Vagina (tissue), 2 donors: ENCODE results near the gene SYTL3. TPM values are rescaled to one million over a fixed set of nuclear protein-coding genes. Genes with fewer than 3 reads are reported as not detected.
"Not testable (repeated sequence)": the region's sequence is repeated elsewhere in the genome, so short reads cannot be mapped to it uniquely, and the experiment has no call there.

ENCODE experiments used
- DNase-seq, 2 donors: peaks; one replicate each; pipeline ENCODE4 v3.0.0-alpha.2; 2017; ENCODE audit errors: extremely low spot score in 2 of 2
- H3K27ac ChIP-seq: fragments of 200-600 bp; sonication (generic); one replicate; pipeline ENCODE4 v1.5.1; 2019
- H3K27me3 ChIP-seq: fragments of 200-600 bp; sonication (generic); one replicate; pipeline ENCODE4 v1.5.1; 2019
- H3K36me3 ChIP-seq, 2 donors: fragments of 200-600 bp; sonication (generic); one replicate each; pipeline ENCODE4 v1.5.1; 2017 to 2019
- H3K4me1 ChIP-seq: fragments of 200-600 bp; sonication (generic); one replicate; pipeline ENCODE4 v1.5.1; 2019
- H3K4me3 ChIP-seq, 2 donors: fragments of 200-600 bp; sonication (generic); 1 replicate in 1 of 2; 2 replicates in 1 of 2; pipeline ENCODE4 v1.5.1; 2016 to 2019
- H3K9me3 ChIP-seq: fragments of 200-600 bp; sonication (generic); one replicate; pipeline ENCODE4 v1.5.1; 2019
- CTCF ChIP-seq, 3 experiments: fragments of 450-650 bp in 2 of 3; fragments of 200-600 bp in 1 of 3; sonication (generic) in 1 of 3; IDR thresholded peaks; one replicate each; pipeline ENCODE4 v1.5.1; 2017 to 2019; ENCODE audit warnings: antibody characterized with exemption in 3 of 3, mild to moderate bottlenecking in 2 of 3, moderate library complexity in 2 of 3
- POLR2A ChIP-seq, 2 donors: fragments of 450-650 bp; IDR thresholded peaks; one replicate each; pipeline ENCODE4 v1.6.1; 2017; ENCODE audit warnings: antibody characterized with exemption in 2 of 2, mild to moderate bottlenecking in 2 of 2, moderate library complexity in 2 of 2
- POLR2AphosphoS5 ChIP-seq, 2 donors: sonication (generic); formaldehyde crosslinking; IDR thresholded peaks; one replicate each; pipeline ENCODE4 v1.9.0; 2017; ENCODE audit warnings: antibody characterized with exemption in 2 of 2, mild to moderate bottlenecking in 2 of 2, low read depth in 1 of 2; ENCODE audit not compliant: insufficient read depth in 1 of 2
- intact Hi-C: fragments of 100-400 bp; cut with DNase I; formaldehyde crosslinking; loops from one replicate; pipeline ENCODE4 v1.15.1; 2023
- total RNA-seq: library from RNA; depleted of rRNA; stranded (reverse); fragments of >200 nt; gene quantifications from one replicate; pipeline ENCODE4 v1.2.3, GENCODE V29; 2016

Gene SYTL3
- 10.8 TPM for total RNA-seq

GRCh38 chr6:158649289-158650143, at the start of gene SYTL3:
SYTL3 (plus strand) TSS chr6:158650054; CDS start chr6:158663269, 13,215 bp downstream.
- no peak for TF ChIP-seq POLR2A (IDR thresholded peaks at IDR 0.05)
- TF ChIP-seq POLR2AphosphoS5 (IDR thresholded peaks at IDR 0.05; ENCODE audit: insufficient read depth in 1 of 2, low read depth in 1 of 2), result peak in 1 of 2 donors; percentile 48
- TF ChIP-seq CTCF (IDR thresholded peaks at IDR 0.05), result no peak
- intact Hi-C loops, result no loop called here
- Histone ChIP-seq H3K36me3 (no peaks in the 10 kb centered on the region), H3K4me3 (peak within 1 kb of the TSS in 1 of 2 donors; percentile 15), H3K9me3 (no peaks in the 10 kb centered on the region), H3K27ac (peak within 1 kb of the TSS; percentile 42), H3K27me3 (no peaks in the 10 kb centered on the region), H3K4me1 (peaks cover 15% of the 10 kb centered on the region)
- no peak for DNase-seq

- H3K9me3 ChIP-seq, result no peaks in the 10 kb centered on the region
- no peaks in the 10 kb centered on the region for H3K27me3 ChIP-seq
- H3K4me3 ChIP-seq, result no peak overlapping the region
- intact Hi-C loops, result no loop called here
- no peak for TF ChIP-seq POLR2A (IDR thresholded peaks at IDR 0.05)
- no peak for TF ChIP-seq POLR2AphosphoS5 (IDR thresholded peaks at IDR 0.05; ENCODE audit: insufficient read depth in 1 of 2, low read depth in 1 of 2)
- TF ChIP-seq CTCF (IDR thresholded peaks at IDR 0.05), result no peak
- H3K27ac ChIP-seq, result no peak overlapping the region
- H3K36me3 ChIP-seq, result peaks cover 0 to 29% of the 10 kb centered on the region in 2 donors
- no peak for DNase-seq
- no peaks in the 10 kb centered on the region for H3K4me1 ChIP-seq
Observed at GRCh38 chr6:158603261-158604047, 46.4 kb upstream of the SYTL3 start.

GRCh38 chr6:158604048-158604406, 45.8 kb upstream of the SYTL3 start:
- Histone ChIP-seq H3K4me3 (no peak overlapping the region), H3K36me3 (peaks cover 0 to 34% of the 10 kb centered on the region in 2 donors), H3K27me3 (no peaks in the 10 kb centered on the region), H3K27ac (no peak overlapping the region), H3K9me3 (no peaks in the 10 kb centered on the region), H3K4me1 (no peaks in the 10 kb centered on the region)
- TF ChIP-seq POLR2A (IDR thresholded peaks at IDR 0.05), result no peak
- TF ChIP-seq POLR2AphosphoS5 (IDR thresholded peaks at IDR 0.05; ENCODE audit: insufficient read depth in 1 of 2, low read depth in 1 of 2), result no peak
- TF ChIP-seq CTCF (IDR thresholded peaks at IDR 0.05), result no peak
- intact Hi-C loops, result no loop called here
- DNase-seq, result no peak

- H3K4me3 ChIP-seq, result no peak overlapping the region
- TF ChIP-seq POLR2A (IDR thresholded peaks at IDR 0.05) (no peak), CTCF (IDR thresholded peaks at IDR 0.05) (peak; percentile 60 to 71 (median 62))
- H3K27ac ChIP-seq, result no peak overlapping the region
- H3K27me3 ChIP-seq, result no peaks in the 10 kb centered on the region
- peaks cover 0 to 37% of the 10 kb centered on the region in 2 donors for H3K36me3 ChIP-seq
- H3K4me1 ChIP-seq, result no peaks in the 10 kb centered on the region
- DNase-seq, result peak in 1 of 2 donors; percentile 3
- H3K9me3 ChIP-seq, result no peaks in the 10 kb centered on the region
- intact Hi-C loops, result no loop called here
Observed at GRCh38 chr6:158605266-158605878, 44.5 kb upstream of the SYTL3 start.

GRCh38 chr6:158606011-158606410, 43.8 kb upstream of the SYTL3 start:
- H3K27ac ChIP-seq, H3K9me3 ChIP-seq, H3K4me3 ChIP-seq, H3K4me1 ChIP-seq, intact Hi-C loops, H3K27me3 ChIP-seq: not testable (repeated sequence)
- H3K36me3 ChIP-seq, result peaks cover 0 to 37% of the 10 kb centered on the region in 2 donors
- DNase-seq, result peak in 1 of 2 donors; percentile 25
